ENCODE measurements around the gene MESD. TPM values are rescaled to one million over a fixed set of nuclear protein-coding genes. Genes with fewer than 3 reads are reported as not detected.

MESD gene
- 15.3 and 20.4 TPM in 2 replicates for total RNA-seq

GRCh38 chr15:80989518-80990478, at the start of gene MESD:
Gene MESD, minus strand, starts transcription at chr15:80989819. Its CDS starts 28 bp downstream, at chr15:80989791.

GRCh38 chr15:81000624-81001151, 11.1 kb upstream of the MESD start, which contains the start of gene TLNRD1:
Gene TLNRD1, plus strand, starts transcription at chr15:81000923. Its CDS starts 1,349 bp downstream, at chr15:81002272.

Other genes starting within 250 kb of the MESD start
- under 0.01 and 0.46 TPM in 2 replicates for gene CEMIP, start 210.4 kb downstream of the MESD start, total RNA-seq
- gene TLNRD1, start 11.1 kb upstream of the MESD start, total RNA-seq = 13.3 and 16.0 TPM in 2 replicates
- gene CFAP161, start 144.5 kb upstream of the MESD start, total RNA-seq = 0.32 and 1.5 TPM in 2 replicates
- under 0.01 TPM in 2 replicates for gene IL16, start 207.1 kb upstream of the MESD start, total RNA-seq

All from epithelial cell of umbilical artery (primary cell).